ENCODE results near the gene HKDC1. TPM values are rescaled to one million over a fixed set of nuclear protein-coding genes. Genes with fewer than 3 reads are reported as not detected.

Gene HKDC1
- total and polyA plus RNA-seq, 2 experiments from 2014 or later: 0.32 to 0.33 TPM

- TF ChIP-seq EZH2 (IDR thresholded peaks at IDR 0.05; ENCODE audit: insufficient read depth, poor library complexity, severe bottlenecking) (no peak), EZH2phosphoT487 (IDR thresholded peaks at IDR 0.05; ENCODE audit: insufficient read depth, low read depth) (no peak)
- WGBS, 2 experiments (ENCODE audit: low coverage in 1 of 2, low lambda C conversion rate in 2 of 2, missing lambda C conversion rate in 2 of 2): 98% methylated on average over 8 of the region's 8 CpGs
- Histone ChIP-seq H3K4me2 (ENCODE audit: unreplicated experiment) (no peak overlapping the region), H2AFZ (no peak overlapping the region), H3K9me2 (ENCODE audit: insufficient read depth) (no peaks in the 10 kb centered on the region), H3F3A (ENCODE audit: insufficient read depth) (peaks cover 8% of the 10 kb centered on the region; the same call in 1 of the 2 replicates), H3K27me3 (replicated peaks; ENCODE audit: insufficient read depth) (no peaks in the 10 kb centered on the region), H3K9me3 (ENCODE audit: low read depth) (no peaks in the 10 kb centered on the region), H3K36me3 (ENCODE audit: low read depth) (no peaks in the 10 kb centered on the region), H3K4me1 (ENCODE audit: insufficient read depth) (peaks cover 21% of the 10 kb centered on the region), H3K27ac (no peak overlapping the region), H3K9ac (no peak overlapping the region), H3K4me3 (no peak overlapping the region), H3K79me2 (ENCODE audit: insufficient read depth) (no peaks in the 10 kb centered on the region), H4K20me1 (ENCODE audit: insufficient read depth) (no peaks in the 10 kb centered on the region)
- in situ Hi-C loops (cut with MboI): no loop called here
- DNase-seq: no peak
These were observed 9.4 kb downstream of the HKDC1 start for GRCh38 chr10:69229616-69229916.

GRCh38 chr10:69230128-69230527 lies 10.0 kb downstream of the HKDC1 start:
- 42 to 53% methylated on average over 5 of the region's 5 CpGs for WGBS, 2 experiments (ENCODE audit: low coverage in 1 of 2, low lambda C conversion rate in 2 of 2, missing lambda C conversion rate in 2 of 2)
- H3K9me3 ChIP-seq (ENCODE audit: low read depth): no peaks in the 10 kb centered on the region
- H3K4me1 ChIP-seq (ENCODE audit: insufficient read depth): peaks cover 18% of the 10 kb centered on the region
- H3K9me2 ChIP-seq (ENCODE audit: insufficient read depth): no peaks in the 10 kb centered on the region
- peaks cover 3% of the 10 kb centered on the region; the same call in 1 of the 2 replicates for H3F3A ChIP-seq (ENCODE audit: insufficient read depth)
- H3K4me2 ChIP-seq (ENCODE audit: unreplicated experiment): no peak overlapping the region
- H4K20me1 ChIP-seq (ENCODE audit: insufficient read depth): no peaks in the 10 kb centered on the region
- H2AFZ ChIP-seq: no peak overlapping the region
- no peak overlapping the region for H3K4me3 ChIP-seq
- no peak overlapping the region for H3K27ac ChIP-seq
- H3K36me3 ChIP-seq (ENCODE audit: low read depth): no peaks in the 10 kb centered on the region
- in situ Hi-C loops (cut with MboI): loop anchor here (5.0 kb wide), 1 partner anchor 162 kb away; no protein-coding TSS in a partner anchor
- no peak for DNase-seq
- no peak overlapping the region for H3K9ac ChIP-seq
- no peaks in the 10 kb centered on the region for H3K79me2 ChIP-seq (ENCODE audit: insufficient read depth)
- no peaks in the 10 kb centered on the region for H3K27me3 ChIP-seq (replicated peaks; ENCODE audit: insufficient read depth)
- no peak for TF ChIP-seq EZH2phosphoT487 (IDR thresholded peaks at IDR 0.05; ENCODE audit: insufficient read depth, low read depth)
- TF ChIP-seq EZH2 (IDR thresholded peaks at IDR 0.05; ENCODE audit: insufficient read depth, poor library complexity, severe bottlenecking): no peak

- H3K4me2 ChIP-seq (ENCODE audit: unreplicated experiment): peak overlapping the region; percentile 31
- 50 to 52% methylated on average over 9 of the region's 9 CpGs for WGBS, 2 experiments (ENCODE audit: low coverage in 1 of 2, low lambda C conversion rate in 2 of 2, missing lambda C conversion rate in 2 of 2)
- in situ Hi-C loops (cut with MboI): loop anchor here (5.0 kb wide), 1 partner anchor 160 kb away; no protein-coding TSS in a partner anchor
These were observed 12.1 kb downstream of the HKDC1 start for GRCh38 chr10:69232252-69232651.

GRCh38 chr10:69232736-69233480 lies 12.8 kb downstream of the HKDC1 start:
- Histone ChIP-seq H4K20me1 (ENCODE audit: insufficient read depth) (no peaks in the 10 kb centered on the region), H3K27ac (no peak overlapping the region), H2AFZ (no peak overlapping the region), H3F3A (ENCODE audit: insufficient read depth) (no peaks in the 10 kb centered on the region), H3K9me2 (ENCODE audit: insufficient read depth) (no peaks in the 10 kb centered on the region), H3K79me2 (ENCODE audit: insufficient read depth) (no peaks in the 10 kb centered on the region), H3K36me3 (ENCODE audit: low read depth) (no peaks in the 10 kb centered on the region), H3K27me3 (replicated peaks; ENCODE audit: insufficient read depth) (no peaks in the 10 kb centered on the region), H3K9me3 (ENCODE audit: low read depth) (no peaks in the 10 kb centered on the region), H3K4me3 (no peak overlapping the region), H3K9ac (no peak overlapping the region), H3K4me1 (ENCODE audit: insufficient read depth) (peaks cover 12% of the 10 kb centered on the region), H3K4me2 (ENCODE audit: unreplicated experiment) (peak overlapping the region; percentile 31)
- 78 to 84% methylated on average over 21 to 22 of the region's 22 CpGs for WGBS, 2 experiments (ENCODE audit: low coverage in 1 of 2, low lambda C conversion rate in 2 of 2, missing lambda C conversion rate in 2 of 2)
- TF ChIP-seq EZH2phosphoT487 (IDR thresholded peaks at IDR 0.05; ENCODE audit: insufficient read depth, low read depth) (no peak), EZH2 (IDR thresholded peaks at IDR 0.05; ENCODE audit: insufficient read depth, poor library complexity, severe bottlenecking) (no peak)
- in situ Hi-C loops (cut with MboI): loop anchor here (5.0 kb wide), 1 partner anchor 159 kb away; no protein-coding TSS in a partner anchor
- DNase-seq: no peak

More at GRCh38 chr10:69232252-69232651, 12.1 kb downstream of the HKDC1 start:
- Histone ChIP-seq H3F3A (ENCODE audit: insufficient read depth) (no peaks in the 10 kb centered on the region), H3K27ac (peak overlapping the region; percentile 22; the same call in 1 of the 2 replicates), H3K9ac (no peak overlapping the region), H2AFZ (no peak overlapping the region), H3K4me1 (ENCODE audit: insufficient read depth) (peaks cover 12% of the 10 kb centered on the region), H3K79me2 (ENCODE audit: insufficient read depth) (no peaks in the 10 kb centered on the region), H4K20me1 (ENCODE audit: insufficient read depth) (no peaks in the 10 kb centered on the region), H3K36me3 (ENCODE audit: low read depth) (no peaks in the 10 kb centered on the region), H3K4me3 (no peak overlapping the region), H3K27me3 (replicated peaks; ENCODE audit: insufficient read depth) (no peaks in the 10 kb centered on the region), H3K9me2 (ENCODE audit: insufficient read depth) (no peaks in the 10 kb centered on the region), H3K9me3 (ENCODE audit: low read depth) (no peaks in the 10 kb centered on the region)
- TF ChIP-seq EZH2phosphoT487 (IDR thresholded peaks at IDR 0.05; ENCODE audit: insufficient read depth, low read depth) (no peak), EZH2 (IDR thresholded peaks at IDR 0.05; ENCODE audit: insufficient read depth, poor library complexity, severe bottlenecking) (no peak)
- DNase-seq: peak; percentile 91

Measured in GM23248 (cell line).